Measurements from ENCODE around the gene STAU1.

GRCh38 chr20:49229381-49229780 lies 41.2 kb upstream of the STAU1 start:
- TF ChIP-seq ZFP3 (CRISPR knock-in tag; IDR thresholded peaks at IDR 0.05) (no peak), ZNF70 (CRISPR knock-in tag; IDR thresholded peaks at IDR 0.05) (no peak), TCF4 (CRISPR knock-in tag; IDR thresholded peaks at IDR 0.05; ENCODE audit: borderline replicate concordance) (no peak)
